GM12874 (cell line): ENCODE results near the gene COL4A2.

Source experiments
- TF ChIP-seq, protein P1 (sequence below): IDR thresholded peaks from 2 replicates; pipeline ENCODE4 v1.5.1; 2011; ENCODE audit warnings: low read depth, mild to moderate bottlenecking, control low read depth, low read length, moderate library complexity; ENCODE audit not compliant: insufficient read depth

COL4A2 gene

DNA sequence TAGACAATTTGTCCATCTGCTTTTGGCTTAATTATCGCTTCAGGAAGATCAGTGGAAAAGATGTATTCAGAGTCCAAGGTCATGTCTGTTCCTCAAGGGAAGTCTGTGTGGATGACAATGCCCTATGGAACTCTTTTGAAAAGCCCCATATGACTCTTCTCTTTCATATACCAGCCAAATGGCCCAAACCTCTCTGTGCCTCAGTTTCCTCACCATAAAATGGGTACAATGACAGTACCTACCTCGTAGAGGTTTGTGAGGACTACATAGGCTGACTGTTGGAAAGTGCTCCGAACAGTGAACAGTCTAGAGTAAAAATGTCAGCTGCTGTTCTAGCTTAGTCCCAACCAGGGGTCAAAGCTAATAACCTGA lies 104.6 kb downstream of the COL4A2 start:
- TF ChIP-seq, protein P1, sequence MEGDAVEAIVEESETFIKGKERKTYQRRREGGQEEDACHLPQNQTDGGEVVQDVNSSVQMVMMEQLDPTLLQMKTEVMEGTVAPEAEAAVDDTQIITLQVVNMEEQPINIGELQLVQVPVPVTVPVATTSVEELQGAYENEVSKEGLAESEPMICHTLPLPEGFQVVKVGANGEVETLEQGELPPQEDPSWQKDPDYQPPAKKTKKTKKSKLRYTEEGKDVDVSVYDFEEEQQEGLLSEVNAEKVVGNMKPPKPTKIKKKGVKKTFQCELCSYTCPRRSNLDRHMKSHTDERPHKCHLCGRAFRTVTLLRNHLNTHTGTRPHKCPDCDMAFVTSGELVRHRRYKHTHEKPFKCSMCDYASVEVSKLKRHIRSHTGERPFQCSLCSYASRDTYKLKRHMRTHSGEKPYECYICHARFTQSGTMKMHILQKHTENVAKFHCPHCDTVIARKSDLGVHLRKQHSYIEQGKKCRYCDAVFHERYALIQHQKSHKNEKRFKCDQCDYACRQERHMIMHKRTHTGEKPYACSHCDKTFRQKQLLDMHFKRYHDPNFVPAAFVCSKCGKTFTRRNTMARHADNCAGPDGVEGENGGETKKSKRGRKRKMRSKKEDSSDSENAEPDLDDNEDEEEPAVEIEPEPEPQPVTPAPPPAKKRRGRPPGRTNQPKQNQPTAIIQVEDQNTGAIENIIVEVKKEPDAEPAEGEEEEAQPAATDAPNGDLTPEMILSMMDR: no peak

DNA sequence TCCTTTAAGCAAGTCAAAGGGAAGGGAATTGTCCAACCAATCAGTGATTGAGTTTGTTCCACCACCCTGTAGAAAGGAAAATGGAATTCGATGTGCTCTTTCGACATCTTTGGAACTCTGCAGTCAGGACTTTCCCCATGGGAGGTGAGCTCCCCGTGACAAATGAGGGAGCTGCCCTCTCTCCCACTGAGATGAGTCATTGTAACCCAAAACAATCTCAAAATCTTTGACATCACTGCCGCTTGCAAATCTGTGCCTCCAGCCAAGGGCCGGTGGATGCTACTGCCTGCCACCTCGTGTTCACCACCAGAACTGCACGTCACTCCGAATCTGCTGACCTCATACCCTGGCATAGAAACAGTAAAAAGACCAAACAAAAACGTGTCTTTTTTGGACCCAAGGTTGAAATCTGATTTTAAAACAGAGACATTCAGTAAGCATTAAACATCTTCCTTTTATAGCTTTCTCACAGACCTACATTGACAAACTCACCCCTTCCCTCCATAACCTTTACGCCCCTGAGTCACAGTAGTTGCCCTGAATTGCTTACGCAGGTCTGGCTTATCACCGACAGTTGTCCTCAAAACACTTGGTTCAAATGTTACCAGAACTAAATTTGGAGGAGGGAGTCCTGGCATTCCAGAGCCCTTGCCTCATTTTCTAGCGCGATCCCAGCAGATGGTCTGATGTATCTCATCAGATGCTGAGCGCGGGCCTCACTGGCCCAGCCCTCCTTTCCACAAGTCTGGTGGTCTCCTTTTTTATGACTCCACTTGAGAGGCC lies 105.2 kb downstream of the COL4A2 start:
- TF ChIP-seq, protein P1: peak; percentile 85

DNA sequence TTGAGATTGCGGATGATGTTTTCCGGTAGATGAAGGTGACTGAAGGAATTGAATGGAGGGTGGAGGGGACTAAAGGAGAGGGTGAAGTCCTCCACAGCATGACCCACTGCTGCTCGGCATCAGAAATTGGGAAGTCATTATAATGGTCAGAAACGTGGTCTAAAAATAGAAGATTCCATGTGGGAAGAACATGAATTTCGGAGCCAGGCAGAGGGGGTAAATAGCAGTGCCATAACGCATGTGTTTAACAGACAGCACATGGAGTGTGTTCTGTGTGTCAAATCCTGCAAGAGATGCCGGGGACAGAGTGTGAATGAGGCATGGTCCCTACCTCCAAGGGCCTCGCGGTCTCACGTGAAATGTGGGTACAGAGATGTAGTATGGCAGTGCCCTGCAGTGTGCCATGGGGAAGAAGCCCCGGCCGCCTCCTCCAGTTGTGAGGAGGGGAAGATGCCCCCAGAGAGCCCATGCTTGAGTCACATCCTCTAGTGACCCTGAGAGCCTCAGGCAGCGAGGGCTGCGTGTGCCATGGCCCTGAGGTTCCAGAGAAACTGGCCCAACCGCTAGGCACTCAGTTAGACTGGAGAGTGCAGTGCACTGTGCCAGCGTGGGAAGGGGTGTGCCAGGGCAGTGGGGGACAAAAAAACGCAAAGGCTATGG lies 106.1 kb downstream of the COL4A2 start:
- TF ChIP-seq, protein P1: no peak

DNA sequence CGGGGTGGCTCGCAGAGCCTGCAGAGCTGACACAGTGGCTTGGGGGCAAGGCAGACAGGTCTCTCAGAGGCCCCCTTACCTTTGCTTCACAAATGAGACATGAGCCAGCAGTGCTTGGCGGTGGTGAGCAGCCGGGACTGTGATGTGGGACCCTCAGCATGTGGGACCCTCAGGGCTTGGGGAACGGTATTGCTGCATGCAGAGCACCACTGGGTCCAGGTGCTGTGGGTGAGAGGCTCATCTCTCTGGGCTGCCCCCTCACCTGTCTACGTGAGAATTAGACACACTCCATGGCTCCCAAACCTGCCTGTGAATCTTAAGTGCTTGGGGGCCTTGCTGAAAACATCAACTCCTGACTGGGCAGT lies 106.6 kb downstream of the COL4A2 start:
- TF ChIP-seq, protein P1: no peak

DNA sequence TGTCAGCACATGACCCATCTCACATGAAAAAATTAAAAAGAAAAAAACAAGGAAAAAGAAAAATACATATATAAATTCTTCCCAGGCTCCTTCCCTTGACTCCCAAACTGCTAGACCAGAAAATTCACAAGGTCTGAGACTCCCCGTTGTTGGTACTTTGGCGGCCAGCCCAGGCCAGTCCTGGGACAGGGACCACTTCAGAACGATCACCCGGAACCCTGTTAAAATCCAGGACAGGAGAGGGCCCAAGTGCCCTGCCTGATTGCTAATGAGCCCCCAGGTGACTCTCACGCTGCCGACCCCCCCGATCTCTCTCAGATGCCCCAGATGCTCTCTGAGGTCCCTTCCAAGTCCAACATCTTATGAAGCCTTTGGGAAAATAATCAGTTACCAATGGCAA lies 107.2 kb downstream of the COL4A2 start:
- TF ChIP-seq, protein P1: no peak

DNA sequence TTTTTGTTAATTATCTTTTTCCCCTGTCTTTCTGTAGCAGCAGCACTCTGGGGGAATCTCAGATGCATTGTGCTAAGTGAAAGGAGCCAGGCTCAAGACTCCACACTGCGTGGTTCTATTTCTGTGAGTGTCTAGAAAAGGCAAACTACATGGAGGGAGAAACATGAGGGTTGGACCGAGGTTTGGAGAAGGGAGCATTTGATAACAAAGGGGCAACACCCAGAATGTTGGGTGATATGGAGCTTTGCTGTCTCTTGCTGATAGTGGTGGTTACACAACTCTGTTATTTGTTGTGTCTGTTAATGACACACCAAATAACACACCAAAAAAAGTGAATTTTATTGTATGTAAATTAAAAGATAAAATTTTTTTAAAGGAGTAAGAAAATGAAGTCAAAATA lies 107.8 kb downstream of the COL4A2 start:
- TF ChIP-seq, protein P1: no peak

DNA sequence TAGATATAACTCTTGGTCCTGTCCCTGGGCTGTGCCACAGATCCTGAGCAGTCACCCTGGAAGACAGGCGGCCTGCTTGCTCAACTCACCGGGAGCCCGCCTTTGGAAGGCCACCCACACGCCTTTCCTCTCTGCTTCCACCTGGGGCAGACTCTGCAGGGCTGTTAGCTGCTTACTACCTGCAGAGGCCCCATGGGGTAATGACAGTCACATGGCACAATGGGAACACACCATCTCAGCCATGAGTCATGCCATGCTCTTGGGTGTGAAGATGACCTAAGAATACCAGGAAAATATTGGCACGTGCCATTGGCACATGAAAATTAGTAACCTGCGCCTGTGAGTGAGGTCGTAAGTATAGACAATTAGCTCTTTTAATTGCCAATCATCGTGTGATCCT lies 108.6 kb downstream of the COL4A2 start:
- TF ChIP-seq, protein P1: no peak
